HG02970 (cell line): ENCODE results near the gene FARS2.
"Not testable (repeated sequence)": the region's sequence is repeated elsewhere in the genome, so short reads cannot be mapped to it uniquely, and the experiment has no call there.

Source experiments
- ATAC-seq: cut with Tn5 transposase; IDR thresholded peaks from one replicate; pipeline ENCODE4 v1.9.1; 2021; ENCODE audit warnings: mild to moderate bottlenecking, moderate library complexity, moderate number of reproducible peaks; ENCODE audit not compliant: unreplicated experiment, low FRiP score

The FARS2 gene

DNA sequence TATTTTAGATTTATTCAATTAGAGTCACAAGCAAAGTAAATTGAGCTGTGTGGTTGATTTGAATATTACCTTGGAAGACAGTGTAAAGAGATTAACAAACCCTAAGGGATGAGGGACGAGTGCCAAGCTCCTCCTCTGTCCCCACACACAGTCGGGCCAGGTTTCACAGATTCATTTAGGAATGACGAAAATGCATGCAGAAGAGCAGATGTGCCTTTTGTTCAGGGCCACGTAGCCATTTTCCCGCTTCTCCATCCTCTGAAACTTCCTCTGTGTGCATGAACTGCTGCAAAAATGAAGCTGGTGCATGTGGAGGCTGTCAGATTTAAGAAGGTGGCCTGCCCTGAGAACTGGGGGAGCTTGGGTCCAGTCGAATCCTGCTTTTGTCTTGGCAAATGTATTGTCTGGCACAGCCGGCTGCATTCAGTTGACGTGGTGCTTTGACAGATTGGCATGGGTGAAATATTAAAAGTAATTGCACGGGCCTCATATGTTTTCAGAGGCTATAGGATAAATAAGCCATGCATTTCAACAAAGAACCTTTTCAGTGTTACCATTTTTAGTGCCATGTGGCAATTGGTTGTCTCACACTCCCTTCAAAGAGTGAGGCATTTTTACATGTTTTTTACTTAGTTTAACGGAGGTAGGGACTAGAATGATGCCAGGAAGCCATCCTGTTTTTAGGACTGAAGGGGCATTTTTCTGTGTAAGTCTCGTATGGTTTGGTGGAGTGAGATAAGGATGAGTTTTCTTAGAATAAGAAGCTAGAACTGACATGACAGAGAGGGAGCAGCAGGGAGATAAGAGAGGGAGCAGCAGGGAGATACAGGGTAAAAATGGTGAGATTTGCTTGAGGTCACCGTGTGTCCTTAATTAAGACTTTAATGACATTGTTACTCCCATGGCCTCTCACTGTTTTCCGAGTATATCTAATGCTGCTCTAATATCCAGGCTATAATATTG lies 384.3 kb downstream of the FARS2 start:
- no peak for ATAC-seq

DNA sequence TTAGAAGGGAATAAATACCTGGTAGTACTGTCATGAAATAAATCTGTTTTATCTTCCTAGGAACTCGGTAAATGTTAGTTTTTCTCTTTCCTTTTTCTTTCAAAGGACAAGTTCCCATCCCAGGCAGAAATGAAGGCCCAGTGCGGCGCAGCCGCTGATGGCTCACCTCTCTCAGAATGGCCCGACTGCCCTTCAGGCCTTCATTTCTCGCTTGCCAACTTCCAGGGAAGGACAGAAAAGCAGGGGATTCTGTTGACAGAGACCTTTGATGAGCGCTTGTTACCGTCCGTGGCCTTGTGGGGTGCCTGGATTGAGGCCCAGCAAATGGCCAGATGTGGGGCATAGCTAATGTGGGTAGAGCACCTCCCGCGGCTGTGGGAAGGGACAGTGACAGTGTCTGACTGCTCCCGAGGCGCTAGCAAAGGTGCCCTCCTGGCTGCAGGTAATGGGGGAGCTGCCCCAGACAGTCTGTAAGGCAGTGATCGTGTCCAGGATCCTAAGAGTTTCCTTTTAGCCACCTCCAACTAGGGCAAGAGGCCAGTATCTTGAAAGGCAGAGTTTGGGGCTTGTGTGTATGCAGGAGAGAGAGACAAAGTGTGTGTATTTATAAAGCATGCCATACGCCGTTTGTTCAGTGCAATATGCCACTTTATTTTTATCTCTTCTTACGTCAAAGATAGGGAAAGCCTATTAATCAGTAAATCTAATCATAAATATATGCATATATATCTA lies 391.3 kb downstream of the FARS2 start:
- no peak for ATAC-seq

DNA sequence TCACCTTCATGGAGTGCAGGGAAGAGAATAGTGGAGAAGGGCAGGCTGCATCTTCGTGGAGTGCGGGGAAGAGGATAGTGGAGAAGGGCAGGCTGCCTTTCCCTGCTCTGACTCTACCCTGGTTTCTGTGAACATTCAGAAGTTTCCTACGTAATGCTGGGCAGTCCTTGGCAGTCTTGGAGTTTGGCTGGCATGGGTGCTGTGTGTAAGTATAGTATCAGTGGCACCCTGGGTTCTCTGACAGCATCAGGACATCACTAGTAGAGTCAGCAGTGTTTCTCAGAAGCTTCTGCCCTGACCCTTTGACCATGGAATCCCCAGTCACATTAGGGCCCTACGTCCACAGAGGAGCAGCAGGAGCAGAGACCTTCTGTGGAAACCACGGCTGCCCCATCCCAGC lies 392.5 kb downstream of the FARS2 start:
- no peak for ATAC-seq

DNA sequence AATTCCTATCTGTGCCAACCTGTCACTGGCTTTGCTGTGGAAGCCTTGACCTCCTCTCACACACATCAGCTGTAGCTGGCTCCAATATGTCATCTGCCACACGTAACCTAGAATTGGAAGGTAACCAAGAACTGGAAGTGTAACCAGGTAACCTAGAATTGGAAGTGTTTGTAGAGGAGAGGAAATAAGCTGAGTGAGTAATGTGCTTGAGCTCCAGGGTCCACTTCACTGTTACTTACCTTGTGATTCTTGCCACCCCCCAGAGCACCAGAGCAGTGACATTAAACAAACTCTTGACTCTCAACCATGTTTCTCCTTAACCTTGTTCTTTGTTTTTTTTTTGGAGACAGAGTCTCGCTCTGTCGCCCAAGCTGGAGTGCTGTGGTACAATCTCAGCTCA lies 394.9 kb downstream of the FARS2 start:
- no peak for ATAC-seq

DNA sequence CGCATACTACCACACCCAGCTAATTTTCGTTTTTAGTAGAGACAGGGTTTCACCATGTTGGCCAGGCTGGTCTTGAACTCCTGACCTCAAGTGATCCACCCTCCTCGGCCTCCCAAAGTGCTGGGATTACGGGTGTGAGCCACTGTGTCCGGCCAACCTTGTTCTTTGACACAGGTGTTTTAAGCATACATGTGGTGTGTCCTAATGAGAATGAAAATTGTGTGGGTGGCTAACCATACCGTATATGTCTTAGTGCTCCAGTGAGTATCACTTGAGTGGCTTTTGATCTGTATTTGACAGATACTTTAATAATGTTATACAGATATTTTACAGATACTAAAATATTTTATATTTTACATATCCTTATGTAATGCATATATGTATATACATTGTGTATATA lies 395.4 kb downstream of the FARS2 start:
- ATAC-seq = not testable (repeated sequence)

DNA sequence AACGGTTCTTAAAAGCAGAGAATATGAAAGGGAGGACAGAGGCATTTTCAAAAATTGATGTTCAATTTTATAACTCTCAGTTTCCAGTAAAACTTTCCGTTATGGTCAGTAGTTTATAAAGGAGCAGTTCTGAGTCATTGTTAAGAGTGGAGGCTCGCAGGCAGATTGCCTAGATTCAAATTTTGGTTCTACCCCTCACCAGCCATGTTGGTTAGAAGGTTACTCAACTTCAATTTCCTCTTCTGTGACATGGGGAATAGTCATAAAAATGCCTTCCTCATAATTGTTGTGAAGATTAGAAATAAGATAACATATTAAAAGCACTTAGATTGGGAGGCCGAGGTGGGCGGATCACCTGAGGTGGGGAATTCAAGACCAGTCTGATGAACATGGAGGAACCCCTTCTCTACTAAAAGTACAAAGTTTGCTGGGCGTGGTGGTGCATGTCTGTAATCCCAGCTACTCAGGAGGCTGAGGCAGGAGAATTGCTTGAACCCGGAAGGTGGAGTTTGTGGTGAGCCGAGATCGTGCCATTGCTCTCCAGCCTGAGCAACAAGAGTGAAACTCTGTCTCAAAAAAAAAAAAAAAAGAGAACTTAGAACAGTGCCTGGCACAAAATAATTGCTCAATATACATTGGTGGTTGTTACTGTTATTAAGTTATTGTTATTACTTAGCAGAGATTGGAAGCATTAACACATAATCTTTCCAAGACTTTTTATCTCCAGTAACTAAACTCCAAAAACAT lies 396.5 kb downstream of the FARS2 start:
- no peak for ATAC-seq

DNA sequence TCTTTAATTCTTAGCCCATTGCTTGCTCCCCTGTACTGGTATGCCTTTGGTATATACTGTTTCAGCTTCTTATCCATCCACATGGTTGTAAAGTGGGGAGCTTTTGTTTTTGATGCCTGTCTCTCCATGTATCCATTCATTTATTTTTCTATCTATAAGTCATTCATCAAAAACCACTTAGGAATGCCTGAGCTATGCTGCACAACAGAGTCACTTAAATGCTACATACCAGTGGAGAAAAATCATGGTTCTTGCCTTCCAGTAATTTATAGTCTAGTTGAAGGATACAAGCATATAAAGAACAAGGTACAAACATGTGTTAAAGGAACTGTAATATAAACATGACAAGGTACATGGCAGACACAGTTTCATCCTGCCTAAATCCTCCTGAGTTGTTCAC lies 398.2 kb downstream of the FARS2 start:
- ATAC-seq = no peak

DNA sequence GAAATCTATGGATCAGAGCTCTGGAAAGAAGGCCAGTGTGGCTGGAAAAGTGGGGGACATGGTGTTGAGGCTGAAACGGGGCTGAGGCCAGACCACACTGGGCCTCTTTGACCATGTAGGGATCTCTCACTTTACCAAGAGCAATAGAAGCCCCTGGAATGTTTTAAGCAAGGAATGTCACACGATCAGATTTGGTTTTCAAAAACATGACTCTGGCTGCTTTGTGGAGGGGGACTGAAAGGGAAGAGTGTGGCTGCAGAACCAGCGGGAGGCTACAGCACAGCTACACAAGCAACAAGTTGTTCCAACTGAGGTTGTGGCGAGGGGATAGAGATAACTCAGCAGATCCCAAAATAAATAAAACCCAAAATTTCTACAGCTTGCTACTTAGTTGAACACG lies 399.5 kb downstream of the FARS2 start:
- ATAC-seq = no peak

DNA sequence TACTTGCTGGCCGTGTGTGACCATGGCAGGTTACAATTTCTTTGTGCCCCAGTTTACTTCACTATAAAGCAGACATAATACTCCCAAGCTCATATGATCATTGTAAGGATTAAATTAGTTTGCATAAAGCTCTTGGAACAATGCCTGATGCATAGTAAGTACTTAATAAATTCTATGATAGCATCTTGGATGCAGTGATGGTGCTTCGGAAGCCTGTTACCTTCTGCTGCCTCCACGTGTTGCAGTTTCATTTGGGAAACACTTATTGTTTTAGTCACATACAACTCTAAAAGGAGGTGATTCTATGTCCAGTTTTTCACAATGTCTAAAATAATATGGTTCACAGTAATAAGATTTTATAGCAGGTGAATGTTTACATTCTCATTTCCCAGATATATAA lies 401.5 kb downstream of the FARS2 start:
- ATAC-seq = no peak

DNA sequence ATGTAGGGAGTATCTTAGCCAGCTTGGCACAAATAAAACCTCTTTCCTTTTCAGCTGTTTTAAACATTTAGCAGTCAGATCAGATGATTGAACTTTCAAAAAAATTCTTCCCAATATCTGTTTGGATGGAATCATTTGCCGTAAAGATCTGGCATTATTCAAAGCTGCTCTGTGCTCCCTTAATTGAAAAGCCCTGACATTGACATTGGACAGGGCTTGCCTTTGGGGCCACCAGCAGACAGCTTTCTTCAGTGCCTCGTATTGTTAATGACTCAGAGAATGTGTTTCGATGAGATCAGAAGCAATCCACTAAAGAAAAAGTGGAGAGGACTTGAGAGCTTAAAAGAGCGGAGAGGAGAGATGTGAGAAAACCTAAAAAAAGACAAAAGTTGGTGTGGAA lies 401.9 kb downstream of the FARS2 start:
- ATAC-seq = no peak

DNA sequence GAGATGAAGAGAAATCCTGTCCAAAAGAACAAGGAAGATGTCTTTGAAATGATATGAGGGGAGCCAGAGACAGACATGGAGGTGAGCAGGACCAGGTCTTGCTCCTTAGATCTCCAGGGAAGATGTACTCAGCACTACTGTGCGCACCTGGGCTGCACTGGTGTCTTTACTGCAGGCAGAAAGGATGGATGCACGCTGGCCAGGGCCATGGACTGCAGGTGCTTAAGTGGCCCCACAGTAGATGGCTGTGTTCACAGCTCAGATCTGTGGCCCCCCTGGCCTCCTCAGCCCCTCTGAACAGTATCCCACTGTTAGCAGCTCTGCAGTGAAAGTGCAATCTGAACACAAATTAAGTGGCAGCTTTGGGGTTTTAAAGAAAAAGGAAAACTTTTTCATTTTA lies 402.4 kb downstream of the FARS2 start:
- no peak for ATAC-seq

DNA sequence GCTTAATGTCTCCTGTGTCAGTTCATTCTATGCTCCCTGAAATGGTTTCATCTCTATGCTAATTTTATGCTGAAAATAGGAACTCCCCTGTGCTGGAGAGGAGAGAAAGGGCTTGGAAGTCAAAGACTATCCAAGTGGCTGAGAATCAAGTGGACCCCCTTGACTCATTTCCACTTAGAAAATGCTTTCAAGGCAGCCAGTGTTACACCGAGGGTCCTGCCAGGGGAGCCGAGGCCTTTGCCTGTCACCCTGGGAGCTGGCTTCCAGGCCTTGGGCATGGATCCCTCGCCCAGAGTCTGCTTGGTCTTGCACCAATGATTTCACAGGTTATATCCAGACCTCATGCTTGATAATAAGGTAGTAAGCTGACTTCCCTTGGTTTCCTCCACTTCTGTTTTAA lies 402.8 kb downstream of the FARS2 start:
- ATAC-seq = no peak

DNA sequence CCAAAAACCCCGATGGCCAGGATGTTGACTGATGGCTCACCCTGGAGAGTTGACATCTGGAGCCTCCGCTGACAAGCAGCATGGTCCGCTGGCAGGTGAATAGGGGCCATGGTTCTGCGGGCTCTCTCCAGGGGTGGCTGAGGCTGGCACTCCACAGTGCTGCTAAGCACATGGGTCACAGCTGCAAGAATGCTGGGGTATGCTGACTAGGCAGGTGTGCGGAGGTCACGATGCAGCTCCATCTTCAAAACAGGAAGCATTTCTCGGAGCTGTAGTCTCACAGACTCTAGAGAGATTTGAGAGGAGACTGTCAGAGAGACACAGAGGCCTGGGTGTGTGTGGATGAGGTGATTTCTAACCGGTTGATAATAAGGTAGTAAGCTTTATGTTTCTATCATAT lies 403.9 kb downstream of the FARS2 start:
- ATAC-seq = no peak

DNA sequence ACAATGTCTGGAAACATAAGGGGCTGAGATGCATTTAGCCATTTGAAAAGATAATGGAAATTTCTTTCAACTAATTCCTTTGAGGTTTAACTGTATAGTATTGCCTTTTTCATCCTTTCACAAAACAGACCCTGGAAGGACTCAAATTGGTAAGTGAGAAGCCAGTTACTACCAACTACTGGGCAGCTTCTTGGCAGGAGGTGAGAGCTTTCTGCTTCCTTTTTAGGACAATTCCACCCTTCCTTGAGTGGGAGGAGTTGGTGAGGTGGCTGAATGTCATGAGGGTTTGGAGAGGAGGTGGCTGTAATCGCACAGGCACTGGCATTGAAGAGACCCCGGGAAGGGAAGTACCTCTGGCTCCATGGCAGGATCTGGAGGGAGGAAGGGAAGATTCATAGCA lies 404.4 kb downstream of the FARS2 start:
- ATAC-seq = no peak

DNA sequence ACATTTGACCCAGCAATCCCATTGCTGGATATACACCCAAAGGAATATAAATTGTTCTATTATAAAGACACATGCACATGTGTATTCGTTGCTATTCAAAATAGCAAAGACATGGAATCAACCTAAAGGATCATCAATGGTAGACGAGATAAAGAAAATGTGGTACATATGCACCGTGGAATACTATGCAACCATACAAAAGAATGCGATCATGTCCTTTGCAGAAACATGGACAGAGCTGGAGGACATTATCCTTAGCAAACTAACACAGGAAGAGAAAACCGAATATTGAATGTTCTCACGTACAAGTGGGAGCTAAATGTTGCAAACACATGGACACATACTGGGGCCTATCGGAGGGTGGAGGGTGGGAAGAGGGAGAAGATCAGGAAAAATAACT lies 405.4 kb downstream of the FARS2 start:
- ATAC-seq = no peak

DNA sequence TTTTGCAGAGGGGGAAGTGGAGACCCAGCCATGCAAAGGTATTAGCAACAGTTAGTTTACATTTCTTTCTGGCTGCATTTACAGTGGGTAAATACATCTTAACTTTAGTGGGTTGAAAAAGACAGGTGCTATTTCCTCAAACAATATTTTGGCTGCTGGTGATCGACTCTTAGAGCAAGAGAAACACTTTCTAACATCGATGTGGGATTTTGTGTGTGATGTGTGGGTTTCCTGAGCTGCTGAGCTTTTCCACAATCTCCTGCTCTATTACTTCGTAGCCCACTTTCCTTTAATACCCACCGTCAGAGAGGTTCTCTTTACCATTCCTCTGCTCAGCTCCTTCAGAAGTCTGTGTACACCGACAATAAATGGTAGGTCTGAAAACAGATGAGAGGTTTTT lies 406.4 kb downstream of the FARS2 start:
- ATAC-seq = no peak

DNA sequence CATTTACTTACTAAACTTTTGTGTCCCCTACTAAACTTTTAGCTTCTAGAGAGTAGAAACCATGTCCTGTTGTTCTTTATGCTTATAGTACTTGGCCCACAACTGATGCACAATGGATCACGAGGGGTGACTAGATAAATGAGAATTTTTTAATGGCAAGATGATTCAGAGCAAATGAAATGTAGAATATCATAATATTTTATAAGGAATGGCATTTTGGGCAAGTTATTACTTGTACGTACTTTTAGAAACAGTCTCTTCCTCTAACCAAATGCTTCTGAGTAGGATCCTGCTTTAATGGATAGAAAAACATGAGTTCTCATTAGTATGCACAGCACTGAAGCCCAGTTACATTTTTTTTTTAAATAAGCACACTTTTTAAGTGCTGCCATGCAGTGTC lies 409.1 kb downstream of the FARS2 start:
- ATAC-seq = no peak

DNA sequence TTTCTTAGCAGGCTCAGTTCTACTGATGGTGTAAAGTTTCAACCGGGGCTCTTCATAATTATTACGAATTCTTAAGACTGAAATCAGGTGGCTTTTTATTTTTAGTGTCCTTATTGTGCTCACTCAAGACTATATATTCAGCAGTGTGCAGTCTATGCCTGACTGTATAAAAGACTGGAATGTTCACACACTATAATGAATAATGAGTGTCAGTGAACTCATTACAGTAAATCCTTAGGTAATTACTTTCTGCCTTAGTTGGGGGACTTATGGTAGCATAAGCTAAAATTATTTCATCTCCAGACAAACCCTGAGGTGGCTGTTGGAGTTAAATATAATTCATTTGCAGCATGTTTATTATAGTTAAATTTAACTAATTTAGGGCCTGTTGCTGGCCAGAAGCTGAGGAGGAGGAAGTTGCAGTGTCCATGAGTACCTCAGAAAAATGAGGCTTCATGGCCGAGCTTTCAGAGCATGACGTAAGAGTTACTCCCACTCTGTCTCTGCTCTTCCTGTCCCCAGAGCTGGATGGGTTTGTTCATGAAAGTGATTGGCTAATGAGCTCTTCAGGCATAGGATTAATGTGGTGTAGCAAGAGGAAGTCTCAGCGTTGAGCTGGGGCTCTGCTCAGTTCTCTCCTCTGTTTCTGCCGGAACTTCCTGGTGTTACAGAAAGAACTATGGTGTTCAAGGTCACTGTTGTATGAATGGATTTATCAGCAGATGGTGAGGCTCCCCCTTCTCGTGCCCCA lies 409.7 kb downstream of the FARS2 start:
- ATAC-seq = no peak

DNA sequence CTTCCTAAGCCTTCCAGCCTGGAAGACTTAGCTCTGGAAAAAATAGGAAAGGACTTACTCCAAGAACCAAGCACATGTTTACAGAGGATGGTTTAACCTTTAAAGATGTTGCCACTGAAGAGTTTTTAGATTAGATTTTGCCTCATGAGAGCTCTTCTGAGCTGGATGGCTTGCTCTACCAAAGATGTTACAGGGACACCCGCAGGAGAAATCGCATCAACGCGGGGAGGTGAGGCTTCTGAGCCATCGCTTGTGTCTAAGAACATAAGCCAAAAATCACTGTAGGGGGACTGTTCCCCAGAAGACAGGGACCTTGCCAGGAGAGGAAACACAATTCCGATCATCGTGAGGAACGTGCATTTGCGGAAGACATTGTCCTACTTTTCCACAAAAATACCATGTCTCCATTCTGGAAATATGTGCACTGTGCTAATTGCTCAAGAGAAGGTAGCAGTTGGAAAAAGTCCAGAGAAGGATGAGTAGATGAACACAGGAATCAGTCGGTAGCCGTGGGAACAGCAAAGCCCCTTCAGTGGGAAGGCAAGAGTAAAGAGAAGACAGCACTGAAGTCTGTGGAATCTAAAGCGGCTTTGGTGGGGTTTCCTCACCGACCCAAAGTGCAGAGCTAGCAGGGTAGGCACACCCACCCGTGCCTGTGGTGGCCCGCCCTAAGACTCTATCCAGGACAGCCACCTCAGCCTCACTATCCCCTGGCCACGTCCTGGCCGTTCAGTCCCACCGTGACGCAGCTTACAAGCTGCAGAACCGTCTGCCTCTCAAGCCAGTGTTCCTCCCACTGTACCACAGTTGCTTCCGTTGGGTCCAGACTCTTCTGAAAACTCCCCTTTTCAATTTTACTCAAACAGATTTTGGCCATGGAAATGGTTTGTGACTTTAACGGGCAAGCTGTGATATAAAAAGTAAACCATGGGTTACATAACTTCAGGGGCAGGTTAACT lies 410.6 kb downstream of the FARS2 start:
- ATAC-seq = no peak
